GM12878 (cell line): ENCODE data around the gene PORCN.

Source experiments
- CEBPB ChIP-seq, 2 experiments: fragments of 150-350 bp in 1 of 2; IDR thresholded peaks; 2 replicates each; pipeline ENCODE4 v1.6.1; 2012 to 2014; ENCODE audit warnings: low read depth in 2 of 2, low read length in 2 of 2, borderline replicate concordance in 1 of 2, inconsistent platforms in 1 of 2
- CTCF ChIP-seq, 3 experiments: IDR thresholded peaks in 2 of 3; conservative IDR thresholded peaks in 1 of 3; 2 replicates each; pipeline ENCODE4 v1.5.1; 2011; ENCODE audit warnings: low read depth in 3 of 3, low read length in 3 of 3, mild to moderate bottlenecking in 3 of 3, control low read depth in 2 of 3, moderate library complexity in 2 of 3, inconsistent platforms in 1 of 3, mixed read lengths in 1 of 3; ENCODE audit not compliant: control insufficient read depth in 2 of 3, insufficient read depth in 1 of 3; ENCODE audit errors: extremely low read depth in 1 of 3
- GATAD2B ChIP-seq: fragments of 450-650 bp; conservative IDR thresholded peaks from 2 replicates; pipeline ENCODE4 v1.6.1; 2017; ENCODE audit warnings: low read depth, mild to moderate bottlenecking, moderate library complexity
- LARP7 ChIP-seq: fragments of 450-650 bp; IDR thresholded peaks from 2 replicates; pipeline ENCODE4 v1.6.1; 2017; ENCODE audit warnings: mild to moderate bottlenecking
- POLR2A ChIP-seq: IDR thresholded peaks from 2 replicates; pipeline ENCODE4 v1.6.1; 2011; ENCODE audit warnings: low read depth, mild to moderate bottlenecking, low read length
- ZBTB11 ChIP-seq: fragments of 450-650 bp; formaldehyde crosslinking; IDR thresholded peaks from 2 replicates; pipeline ENCODE4 v1.5.0; 2022; ENCODE audit warnings: mild to moderate bottlenecking, missing genetic modification characterization

GRCh38 chrX:48509245-48509590, 426 bp downstream of the PORCN start:
- TF ChIP-seq GATAD2B (no peak), ZBTB11 (CRISPR knock-in tag) (no peak), CEBPB (IDR thresholded peaks at IDR 0.05; ENCODE audit: borderline replicate concordance in 1 of 2, low read depth in 2 of 2, low read length in 2 of 2) (no peak), LARP7 (no peak), POLR2A (no peak), CTCF (IDR thresholded peaks at IDR 0.05 in 2 of 3, conservative IDR thresholded peaks at IDR 0.05 in 1 of 3; ENCODE audit: control insufficient read depth in 2 of 3, extremely low read depth in 1 of 3, insufficient read depth in 1 of 3, low read depth in 3 of 3, low read length in 3 of 3) (no peak)
